GM12878 (cell line): ENCODE results near the gene CFAP410. TPM values are rescaled to one million over a fixed set of nuclear protein-coding genes. Genes with fewer than 3 reads are reported as not detected.

ENCODE experiments used
- ATAC-seq: fragments of 200-7000 bp; cut with Tn5 transposase; 3 replicates; pipeline ENCODE4 v1.9.1; 2020; ENCODE audit warnings: mild to moderate bottlenecking, moderate library complexity
- BruUV-seq: library from RNA; stranded (reverse); fragments of 400-500 nt; replicated peaks from 2 replicates; lab custom pipeline; 2021; lab: Mats Ljungman, UMichigan
- CTCF ChIA-PET: fragments of 300-600 bp; sonication (Branson Sonifier 250); formaldehyde crosslinking; extraction: SDS; loops from one replicate; lab custom pipeline; 2021; ENCODE audit warnings: inconsistent platforms; lab: Yijun Ruan, JAX
- POLR2A ChIA-PET: fragments of 350-600 bp; formaldehyde crosslinking; extraction: SDS; loops from one replicate; lab custom pipeline; 2021; ENCODE audit warnings: inconsistent platforms; lab: Charles Lee
- RAD21 ChIA-PET: fragments of 300-600 bp; sonication (Branson Sonifier 250); formaldehyde crosslinking; loops from one replicate; lab custom pipeline; 2023; ENCODE audit warnings: antibody characterized with exemption; ENCODE audit not compliant: unreplicated experiment; lab: Charles Lee
- SMC1A ChIA-PET: fragments of 300-600 bp; sonication (Branson Sonifier 250); formaldehyde crosslinking; loops from one replicate; lab custom pipeline; 2023; ENCODE audit not compliant: unreplicated experiment, uncharacterized antibody; lab: Charles Lee
- DNase-seq: peaks from one replicate; pipeline ENCODE4 v3.0.0-alpha.2; 2011; ENCODE audit warnings: low read depth, low spot score
- FAIRE-seq: peaks from 3 replicates; lab custom pipeline; 2011; peaks lifted over from hg19 to GRCh38; lab: Jason Lieb, UNC
- H2AFZ ChIP-seq: 2 replicates; pipeline ENCODE4 v1.6.0; 2011; ENCODE audit warnings: low read depth, low read length, control low read depth; ENCODE audit not compliant: control insufficient read depth
- H3K27ac ChIP-seq: 2 replicates; pipeline ENCODE4 v1.5.1; 2011; ENCODE audit warnings: control low read depth; ENCODE audit not compliant: control insufficient read depth, insufficient read depth
- H3K27me3 ChIP-seq, 2 experiments: replicated peaks in 1 of 2; 2 replicates each; pipeline versions ENCODE4 v1.6.0 to v1.6.1; 2011; ENCODE audit warnings: low read length in 1 of 2; ENCODE audit not compliant: control insufficient read depth in 2 of 2, insufficient read depth in 2 of 2
- H3K36me3 ChIP-seq, 2 experiments: 2 replicates each; pipeline ENCODE4 v1.5.1; 2011; ENCODE audit warnings: low read length in 1 of 2; ENCODE audit not compliant: control insufficient read depth in 2 of 2, insufficient read depth in 2 of 2
- H3K4me1 ChIP-seq: 2 replicates; pipeline ENCODE4 v1.6.1; 2011; ENCODE audit warnings: mild to moderate bottlenecking, low read length, moderate library complexity, mixed read lengths; ENCODE audit not compliant: control insufficient read depth, insufficient read depth
- H3K4me2 ChIP-seq: 2 replicates; pipeline ENCODE4 v1.6.0; 2011; ENCODE audit warnings: control low read depth; ENCODE audit not compliant: control insufficient read depth, insufficient read depth
- H3K4me3 ChIP-seq: fragments of 200-600 bp; sonication (generic); 2 replicates; pipeline ENCODE4 v1.5.1; 2016
- H3K79me2 ChIP-seq: 2 replicates; pipeline ENCODE4 v1.6.0; 2011; ENCODE audit warnings: low read length; ENCODE audit not compliant: control insufficient read depth, insufficient read depth
- H3K9ac ChIP-seq: 2 replicates; pipeline ENCODE4 v1.8.0; 2011; ENCODE audit warnings: low read length, control low read depth, mixed read lengths; ENCODE audit not compliant: control insufficient read depth, insufficient read depth
- H3K9me3 ChIP-seq: replicated peaks from 3 replicates; pipeline ENCODE4 v1.5.1; 2011; ENCODE audit warnings: mild to moderate bottlenecking, low read length; ENCODE audit not compliant: control insufficient read depth, insufficient read depth
- H4K20me1 ChIP-seq: 2 replicates; pipeline ENCODE4 v1.6.0; 2011; ENCODE audit not compliant: control insufficient read depth, insufficient read depth
- ASH2L ChIP-seq: fragments of 300-600, 200-600 bp; sonication (generic); IDR thresholded peaks from 2 replicates; pipeline ENCODE4 v1.6.1; 2017; ENCODE audit warnings: low read depth, mild to moderate bottlenecking, borderline replicate concordance
- GATAD2B ChIP-seq: fragments of 450-650 bp; conservative IDR thresholded peaks from 2 replicates; pipeline ENCODE4 v1.6.1; 2017; ENCODE audit warnings: low read depth, mild to moderate bottlenecking, moderate library complexity
- KDM1A ChIP-seq: fragments of 200-600 bp; sonication (generic); IDR thresholded peaks from 2 replicates; pipeline ENCODE4 v1.6.1; 2016; ENCODE audit warnings: borderline replicate concordance
- NBN ChIP-seq: fragments of 450-650 bp; IDR thresholded peaks from 2 replicates; pipeline ENCODE4 v1.6.1; 2016
- NFYB ChIP-seq: IDR thresholded peaks from 2 replicates; pipeline ENCODE4 v1.6.1; 2011; ENCODE audit warnings: low read depth, mild to moderate bottlenecking, low read length, improper control_type of control experiment, moderate library complexity; ENCODE audit not compliant: insufficient read depth
- NR2F1 ChIP-seq: fragments of 450-650 bp; conservative IDR thresholded peaks from 2 replicates; pipeline ENCODE4 v1.6.1; 2017; ENCODE audit warnings: mild to moderate bottlenecking
- POLR2AphosphoS2 ChIP-seq: IDR thresholded peaks from 2 replicates; pipeline ENCODE4 v1.6.1; 2011; ENCODE audit warnings: low read depth, mild to moderate bottlenecking, low read length, improper control_type of control experiment, moderate library complexity
- RELA ChIP-seq: fragments of 450-650 bp; IDR thresholded peaks from 2 replicates; pipeline ENCODE4 v1.8.0; 2014; ENCODE audit warnings: borderline replicate concordance; ENCODE audit not compliant: partially characterized antibody
- RUNX3 ChIP-seq: IDR thresholded peaks from 2 replicates; pipeline ENCODE4 v1.6.1; 2012; ENCODE audit warnings: low read length, inconsistent platforms
- SMC3 ChIP-seq: IDR thresholded peaks from 2 replicates; pipeline ENCODE4 v1.6.1; 2011; ENCODE audit warnings: low read length, improper control_type of control experiment, borderline replicate concordance
- SUPT20H ChIP-seq: IDR thresholded peaks from 2 replicates; pipeline ENCODE4 v1.6.1; 2011; ENCODE audit warnings: low read depth, mild to moderate bottlenecking, low read length, moderate library complexity, borderline replicate concordance; ENCODE audit not compliant: control insufficient read depth
- WRNIP1 ChIP-seq: IDR thresholded peaks from 2 replicates; pipeline ENCODE4 v1.6.1; 2011; ENCODE audit warnings: low read depth, low read length, improper control_type of control experiment, borderline replicate concordance
- ZBED1 ChIP-seq: IDR thresholded peaks from 2 replicates; pipeline ENCODE4 v1.6.1; 2016; ENCODE audit warnings: borderline replicate concordance
- ZBTB33 ChIP-seq: fragments of 450-650 bp; IDR thresholded peaks from 2 replicates; pipeline ENCODE4 v1.6.1; 2017; ENCODE audit warnings: mild to moderate bottlenecking
- WGBS: methylation state at CpG from one replicate; pipeline ENCODE4 v1.1.6; 2016; ENCODE audit warnings: low lambda C conversion rate; ENCODE audit not compliant: insufficient replicate concordance, insufficient coverage; ENCODE audit errors: missing lambda C conversion rate; 5-methylcytosine and 5-hydroxymethylcytosine counted together
- in situ Hi-C: fragments of 300-500 bp; cut with MboI; formaldehyde crosslinking; loops from 9 replicates; pipeline ENCODE4 v1.14.3; 2018; ENCODE audit warnings: mixed read lengths
- intact Hi-C: fragments of 100-400 bp; cut with micrococcal nuclease; formaldehyde crosslinking; loops from one replicate; pipeline ENCODE4 v1.14.2; 2022; ENCODE audit not compliant: unreplicated experiment
- polyA plus RNA-seq, 11 experiments: library from polyadenylated mRNA; depleted of rRNA in 4 of 11; unstranded in 6 of 11; stranded (reverse) in 5 of 11; fragments of >200 nt; fragmentation: Nextera tagmentation in 4 of 11; fragmentation: Illumina TruSeq in 1 of 11; extraction: Ambion mirVana in 4 of 11; extraction: Trizol in 1 of 11; gene quantifications; 1 replicate in 1 of 11; 2 replicates in 10 of 11; pipeline versions ENCODE4 v1.2.1 to v1.2.3, GENCODE V29; 2011 to 2016; ENCODE audit warnings: inconsistent platforms in 2 of 11, missing spikeins in 2 of 11, low read depth in 1 of 11
- total RNA-seq, 4 experiments: library from RNA; depleted of rRNA in 3 of 4; stranded (reverse); fragments of >200 nt in 3 of 4; fragmentation: Illumina TruSeq in 1 of 4; extraction: Trizol in 1 of 4; gene quantifications; 2 replicates each; pipeline versions ENCODE4 v1.2.1 to v1.2.3, GENCODE V29; 2013 to 2021
- TF ChIP-seq, protein P1 (sequence below): fragments of 450-650 bp; formaldehyde crosslinking; IDR thresholded peaks from 2 replicates; pipeline ENCODE4 v1.4.0; 2022; ENCODE audit warnings: mild to moderate bottlenecking, moderate library complexity
- TF ChIP-seq, protein P2 (sequence below): fragments of 450-650 bp; formaldehyde crosslinking; IDR thresholded peaks from 2 replicates; pipeline ENCODE4 v1.4.0; 2020; ENCODE audit warnings: mild to moderate bottlenecking, moderate library complexity

CFAP410 gene
- total and polyA plus RNA-seq, 10 of the 15 experiments (the other 5 are each of a cell fraction or from before 2014, with no cell fraction given): 0.14 to 24.8 (median 11.3) TPM

DNA sequence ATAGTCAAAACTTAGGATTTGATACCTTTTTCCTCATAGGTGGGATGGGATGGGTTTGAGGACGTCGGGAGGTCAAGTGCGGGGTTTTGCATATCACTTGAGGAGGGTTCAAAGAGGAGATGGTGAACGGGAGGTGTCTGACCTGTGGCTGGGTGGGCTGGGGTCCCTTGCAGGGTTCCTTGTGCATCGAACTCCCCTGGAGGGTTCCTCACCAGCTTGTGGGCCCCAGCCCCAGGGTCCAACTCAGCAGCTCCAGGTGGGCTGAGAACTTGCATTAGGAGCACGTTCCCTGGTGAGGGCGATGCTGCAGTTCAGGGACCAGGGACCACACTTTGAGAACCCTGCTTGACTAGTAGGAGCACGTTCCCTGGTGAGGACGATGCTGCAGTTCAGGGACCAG lies 37.4 kb upstream of the CFAP410 start:
- RAD21 ChIA-PET: no interaction called here
- SMC1A ChIA-PET: no interaction called here
- Histone ChIP-seq H4K20me1 (no peaks in the 10 kb centered on the region), H3K36me3 (no peaks in the 10 kb centered on the region; a peak in 1 of 4 replicates), H3K9me3 (no peaks in the 10 kb centered on the region; the same call in 2 of the 3 replicates), H2AFZ (no peak overlapping the region), H3K4me2 (no peak overlapping the region), H3K4me1 (peaks cover 3% of the 10 kb centered on the region; the same call in 1 of the 2 replicates), H3K4me3 (no peak overlapping the region), H3K27me3 (no peaks in the 10 kb centered on the region), H3K27ac (no peak overlapping the region), H3K9ac (no peak overlapping the region), H3K79me2 (no peaks in the 10 kb centered on the region)
- ATAC-seq (no peak), DNase-seq (no peak), FAIRE-seq (no peak)
- BruUV-seq: no TSS peak
- CTCF ChIA-PET: no interaction called here
- in situ Hi-C loops (loop anchor here (5.0 kb wide), 1 partner anchor 76 kb away; no protein-coding TSS in a partner anchor), intact Hi-C loops (no loop called here)
- POLR2A ChIA-PET: no interaction called here
- 79% methylated on average over 7 of the region's 9 CpGs for WGBS
- TF ChIP-seq, protein P1, sequence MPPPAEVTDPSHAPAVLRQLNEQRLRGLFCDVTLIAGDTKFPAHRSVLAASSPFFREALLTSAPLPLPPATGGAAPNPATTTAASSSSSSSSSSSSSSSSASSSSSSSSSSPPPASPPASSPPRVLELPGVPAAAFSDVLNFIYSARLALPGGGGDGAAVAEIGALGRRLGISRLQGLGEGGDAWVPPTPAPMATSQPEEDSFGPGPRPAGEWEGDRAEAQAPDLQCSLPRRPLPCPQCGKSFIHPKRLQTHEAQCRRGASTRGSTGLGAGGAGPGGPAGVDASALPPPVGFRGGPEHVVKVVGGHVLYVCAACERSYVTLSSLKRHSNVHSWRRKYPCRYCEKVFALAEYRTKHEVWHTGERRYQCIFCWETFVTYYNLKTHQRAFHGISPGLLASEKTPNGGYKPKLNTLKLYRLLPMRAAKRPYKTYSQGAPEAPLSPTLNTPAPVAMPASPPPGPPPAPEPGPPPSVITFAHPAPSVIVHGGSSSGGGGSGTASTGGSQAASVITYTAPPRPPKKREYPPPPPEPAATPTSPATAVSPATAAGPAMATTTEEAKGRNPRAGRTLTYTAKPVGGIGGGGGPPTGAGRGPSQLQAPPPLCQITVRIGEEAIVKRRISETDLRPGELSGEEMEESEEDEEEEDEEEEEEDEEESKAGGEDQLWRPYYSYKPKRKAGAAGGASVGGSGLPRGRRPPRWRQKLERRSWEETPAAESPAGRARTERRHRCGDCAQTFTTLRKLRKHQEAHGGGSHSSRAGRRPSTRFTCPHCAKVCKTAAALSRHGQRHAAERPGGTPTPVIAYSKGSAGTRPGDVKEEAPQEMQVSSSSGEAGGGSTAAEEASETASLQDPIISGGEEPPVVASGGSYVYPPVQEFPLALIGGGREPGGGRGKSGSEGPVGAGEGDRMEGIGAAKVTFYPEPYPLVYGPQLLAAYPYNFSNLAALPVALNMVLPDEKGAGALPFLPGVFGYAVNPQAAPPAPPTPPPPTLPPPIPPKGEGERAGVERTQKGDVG: no peak
- no peak for TF ChIP-seq NR2F1
- no peak for TF ChIP-seq RELA
- TF ChIP-seq GATAD2B: no peak
- TF ChIP-seq SUPT20H: no peak
- no peak for TF ChIP-seq WRNIP1
- TF ChIP-seq ASH2L: no peak
- no peak for TF ChIP-seq ZBED1
- TF ChIP-seq, protein P2, sequence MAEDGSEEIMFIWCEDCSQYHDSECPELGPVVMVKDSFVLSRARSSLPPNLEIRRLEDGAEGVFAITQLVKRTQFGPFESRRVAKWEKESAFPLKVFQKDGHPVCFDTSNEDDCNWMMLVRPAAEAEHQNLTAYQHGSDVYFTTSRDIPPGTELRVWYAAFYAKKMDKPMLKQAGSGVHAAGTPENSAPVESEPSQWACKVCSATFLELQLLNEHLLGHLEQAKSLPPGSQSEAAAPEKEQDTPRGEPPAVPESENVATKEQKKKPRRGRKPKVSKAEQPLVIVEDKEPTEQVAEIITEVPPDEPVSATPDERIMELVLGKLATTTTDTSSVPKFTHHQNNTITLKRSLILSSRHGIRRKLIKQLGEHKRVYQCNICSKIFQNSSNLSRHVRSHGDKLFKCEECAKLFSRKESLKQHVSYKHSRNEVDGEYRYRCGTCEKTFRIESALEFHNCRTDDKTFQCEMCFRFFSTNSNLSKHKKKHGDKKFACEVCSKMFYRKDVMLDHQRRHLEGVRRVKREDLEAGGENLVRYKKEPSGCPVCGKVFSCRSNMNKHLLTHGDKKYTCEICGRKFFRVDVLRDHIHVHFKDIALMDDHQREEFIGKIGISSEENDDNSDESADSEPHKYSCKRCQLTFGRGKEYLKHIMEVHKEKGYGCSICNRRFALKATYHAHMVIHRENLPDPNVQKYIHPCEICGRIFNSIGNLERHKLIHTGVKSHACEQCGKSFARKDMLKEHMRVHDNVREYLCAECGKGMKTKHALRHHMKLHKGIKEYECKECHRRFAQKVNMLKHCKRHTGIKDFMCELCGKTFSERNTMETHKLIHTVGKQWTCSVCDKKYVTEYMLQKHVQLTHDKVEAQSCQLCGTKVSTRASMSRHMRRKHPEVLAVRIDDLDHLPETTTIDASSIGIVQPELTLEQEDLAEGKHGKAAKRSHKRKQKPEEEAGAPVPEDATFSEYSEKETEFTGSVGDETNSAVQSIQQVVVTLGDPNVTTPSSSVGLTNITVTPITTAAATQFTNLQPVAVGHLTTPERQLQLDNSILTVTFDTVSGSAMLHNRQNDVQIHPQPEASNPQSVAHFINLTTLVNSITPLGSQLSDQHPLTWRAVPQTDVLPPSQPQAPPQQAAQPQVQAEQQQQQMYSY: no peak
- no peak for TF ChIP-seq KDM1A
- no peak for TF ChIP-seq NFYB
- no peak for TF ChIP-seq NBN
- no peak for TF ChIP-seq RUNX3
- no peak for TF ChIP-seq SMC3
- TF ChIP-seq ZBTB33: no peak
- TF ChIP-seq POLR2AphosphoS2: no peak
